Neural progenitor cell (in vitro differentiated cells): ENCODE data around the gene CDH12.

Experiments
- EZH2 ChIP-seq: fragments of 200-600 bp; sonication (generic); IDR thresholded peaks from 2 replicates; pipeline ENCODE4 v1.6.1; 2017; ENCODE audit warnings: antibody characterized with exemption, mild to moderate bottlenecking, moderate library complexity
- EZH2phosphoT487 ChIP-seq: fragments of 200-600 bp; sonication (generic); IDR thresholded peaks from 2 replicates; pipeline ENCODE4 v1.6.1; 2017; ENCODE audit warnings: antibody characterized with exemption
- TF ChIP-seq, protein P1 (sequence below): fragments of 200-600 bp; sonication (generic); IDR thresholded peaks from 2 replicates; pipeline ENCODE4 v1.5.1; 2017; ENCODE audit warnings: antibody characterized with exemption, mild to moderate bottlenecking

- TF ChIP-seq, protein P1, sequence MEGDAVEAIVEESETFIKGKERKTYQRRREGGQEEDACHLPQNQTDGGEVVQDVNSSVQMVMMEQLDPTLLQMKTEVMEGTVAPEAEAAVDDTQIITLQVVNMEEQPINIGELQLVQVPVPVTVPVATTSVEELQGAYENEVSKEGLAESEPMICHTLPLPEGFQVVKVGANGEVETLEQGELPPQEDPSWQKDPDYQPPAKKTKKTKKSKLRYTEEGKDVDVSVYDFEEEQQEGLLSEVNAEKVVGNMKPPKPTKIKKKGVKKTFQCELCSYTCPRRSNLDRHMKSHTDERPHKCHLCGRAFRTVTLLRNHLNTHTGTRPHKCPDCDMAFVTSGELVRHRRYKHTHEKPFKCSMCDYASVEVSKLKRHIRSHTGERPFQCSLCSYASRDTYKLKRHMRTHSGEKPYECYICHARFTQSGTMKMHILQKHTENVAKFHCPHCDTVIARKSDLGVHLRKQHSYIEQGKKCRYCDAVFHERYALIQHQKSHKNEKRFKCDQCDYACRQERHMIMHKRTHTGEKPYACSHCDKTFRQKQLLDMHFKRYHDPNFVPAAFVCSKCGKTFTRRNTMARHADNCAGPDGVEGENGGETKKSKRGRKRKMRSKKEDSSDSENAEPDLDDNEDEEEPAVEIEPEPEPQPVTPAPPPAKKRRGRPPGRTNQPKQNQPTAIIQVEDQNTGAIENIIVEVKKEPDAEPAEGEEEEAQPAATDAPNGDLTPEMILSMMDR: no peak
- TF ChIP-seq EZH2: no peak
- no peak for TF ChIP-seq EZH2phosphoT487
Observed at GRCh38 chr5:22787398-22787797, 65.7 kb downstream of the CDH12 start.
